ENCODE results near the gene TLCD4.
A peak's percentile ranks its signal among the peaks of the same experiment; 100 is the strongest.
"Not testable (repeated sequence)": the region's sequence is repeated elsewhere in the genome, so short reads cannot be mapped to it uniquely, and the experiment has no call there.

Gene TLCD4

GRCh38 chr1:95096218-95096841, 20.8 kb upstream of the TLCD4 start:
- DNase-seq, result no peak

- no peak for DNase-seq
Observed at GRCh38 chr1:95097426-95097825, 19.7 kb upstream of the TLCD4 start.

- no peak for DNase-seq
Observed at GRCh38 chr1:95098196-95098595, 19.0 kb upstream of the TLCD4 start.

- DNase-seq, result no peak
Observed at GRCh38 chr1:95108792-95109191, 8.4 kb upstream of the TLCD4 start.

GRCh38 chr1:95111014-95111413, 6.1 kb upstream of the TLCD4 start:
- no peak for DNase-seq

GRCh38 chr1:95113684-95114083, 3.5 kb upstream of the TLCD4 start:
- DNase-seq, result no peak

- DNase-seq, result no peak
Observed at GRCh38 chr1:95115708-95116137, 1.4 kb upstream of the TLCD4 start.

GRCh38 chr1:95116580-95117206, 462 bp upstream of the TLCD4 start:
- peak; percentile 30 to 38 for DNase-seq

- DNase-seq, result peak; percentile 7 to 14
Observed at GRCh38 chr1:95118067-95118499, 928 bp downstream of the TLCD4 start.

- DNase-seq, result no peak
Observed at GRCh38 chr1:95118710-95119109, 1.6 kb downstream of the TLCD4 start.

- no peak for DNase-seq
Observed at GRCh38 chr1:95119273-95119672, 2.1 kb downstream of the TLCD4 start.

- DNase-seq, result no peak
Observed at GRCh38 chr1:95122151-95122697, 5.1 kb downstream of the TLCD4 start.

- no peak for DNase-seq
Observed at GRCh38 chr1:95124342-95124741, 7.2 kb downstream of the TLCD4 start.

- DNase-seq, result no peak
Observed at GRCh38 chr1:95126366-95126765, 9.2 kb downstream of the TLCD4 start.

- DNase-seq, result no peak
Observed at GRCh38 chr1:95126846-95127245, 9.7 kb downstream of the TLCD4 start.

- DNase-seq, result no peak
Observed at GRCh38 chr1:95127380-95127779, 10.2 kb downstream of the TLCD4 start.

GRCh38 chr1:95132762-95133161, 15.6 kb downstream of the TLCD4 start:
- no peak for DNase-seq

- no peak for DNase-seq
Observed at GRCh38 chr1:95133687-95134086, 16.5 kb downstream of the TLCD4 start.

GRCh38 chr1:95138223-95138622, 21.1 kb downstream of the TLCD4 start:
- DNase-seq, result no peak

- DNase-seq, result no peak
Observed at GRCh38 chr1:95139039-95139438, 21.9 kb downstream of the TLCD4 start.

- no peak for DNase-seq
Observed at GRCh38 chr1:95140791-95141190, 23.6 kb downstream of the TLCD4 start.

GRCh38 chr1:95145493-95145892, 28.3 kb downstream of the TLCD4 start:
- DNase-seq, result no peak

- no peak for DNase-seq
Observed at GRCh38 chr1:95146637-95147036, 29.5 kb downstream of the TLCD4 start.

- DNase-seq, result no peak
Observed at GRCh38 chr1:95154096-95154495, 36.9 kb downstream of the TLCD4 start.

- DNase-seq, result not testable (repeated sequence)
Observed at GRCh38 chr1:95165569-95165968, 48.4 kb downstream of the TLCD4 start.
